NCI-H774 (cell line): ENCODE data around the gene REL.
A peak's percentile ranks its signal among the peaks of the same experiment; 100 is the strongest.
"Not testable (repeated sequence)": the region's sequence is repeated elsewhere in the genome, so short reads cannot be mapped to it uniquely, and the experiment has no call there.

Experiments
- DNase-seq: peaks from one replicate; lab custom pipeline; 2025; lab: John Stamatoyannopoulos, UW

REL gene

DNA sequence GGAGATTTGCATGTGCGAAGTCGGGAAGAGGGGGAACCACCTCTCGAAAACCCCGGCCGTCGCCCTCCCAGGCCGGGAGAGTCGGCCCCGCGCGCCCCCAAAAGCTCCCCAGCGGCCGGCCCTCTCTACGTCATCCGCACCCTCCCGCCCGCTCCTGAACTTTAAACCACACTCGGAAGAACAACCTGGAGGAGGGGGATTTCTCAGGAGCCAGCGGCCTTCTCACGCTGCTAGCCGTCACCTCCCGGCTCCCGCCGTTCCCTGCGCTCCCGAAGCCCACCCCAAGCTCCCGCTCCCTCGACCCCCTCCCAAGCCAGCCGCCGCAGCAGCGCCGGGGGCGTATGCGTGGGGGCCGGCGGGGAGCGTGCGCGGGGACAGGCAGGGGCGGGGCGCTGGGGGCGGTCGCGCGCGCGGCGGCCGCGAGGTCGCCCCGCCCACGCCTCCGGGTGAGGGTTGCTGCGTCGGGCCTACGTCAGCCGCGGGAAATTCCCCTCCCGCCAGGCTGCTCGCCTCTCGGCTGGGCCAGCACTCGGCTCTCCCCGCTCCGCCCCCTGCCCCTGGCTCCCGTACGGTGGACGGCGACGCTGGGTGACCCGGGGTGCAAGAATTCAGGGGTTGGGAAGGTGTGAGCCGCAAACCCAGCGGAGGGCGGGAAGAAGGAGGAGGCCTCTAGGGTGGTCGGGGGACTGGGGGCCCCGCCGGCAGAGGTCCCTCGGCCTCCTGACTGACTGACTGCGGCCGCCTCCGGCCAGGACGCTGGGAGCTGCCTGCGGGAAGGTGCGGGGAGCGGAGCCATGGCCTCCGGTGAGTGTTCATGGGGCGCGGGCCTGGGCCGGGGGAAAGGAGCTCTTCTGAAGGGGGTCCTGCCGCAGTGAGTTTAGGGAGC, at the start of gene REL:
TSS of gene REL (plus strand) at position 528 of the 886 bp plus-strand sequence. CDS start at position 795, 267 bp downstream.
- peak; percentile 86 for DNase-seq

DNA sequence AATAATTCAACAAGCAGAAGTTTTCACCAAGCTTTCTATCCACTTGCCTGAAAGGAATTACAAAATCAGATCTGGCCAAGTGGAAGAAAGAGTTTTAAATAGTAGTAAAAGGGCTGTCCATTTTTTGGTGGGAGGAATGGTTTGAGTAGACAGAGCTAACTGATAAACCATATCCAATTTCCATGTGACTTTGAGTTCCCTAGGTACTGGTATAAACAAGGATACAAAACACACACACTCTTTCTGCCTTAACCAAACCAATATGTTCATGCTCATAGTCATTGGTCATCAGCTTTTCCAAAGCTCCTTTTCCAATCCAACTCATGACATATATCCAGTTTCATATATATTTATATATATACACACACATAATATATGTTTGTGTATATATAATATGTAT, 49.5 kb upstream of the REL start:
- no peak for DNase-seq

DNA sequence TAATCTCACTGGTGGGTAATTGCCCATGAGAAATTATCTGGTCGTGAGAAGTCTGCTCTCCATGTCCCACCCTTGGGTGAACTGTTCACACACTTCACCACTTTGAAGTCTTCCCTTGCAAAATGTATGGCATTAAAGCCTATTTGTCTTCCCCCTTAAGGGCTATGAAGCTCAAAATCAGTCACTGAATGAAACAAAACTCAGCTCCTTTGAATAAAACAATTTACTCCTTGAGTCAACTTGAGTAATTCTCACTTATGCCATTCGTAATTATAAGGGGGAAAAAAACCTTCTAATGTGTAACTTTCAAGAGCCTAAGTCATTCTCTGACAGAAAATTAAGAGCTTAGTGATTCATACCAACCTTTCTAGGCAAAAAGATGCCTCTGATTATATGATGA, 48.8 kb upstream of the REL start:
- DNase-seq: no peak

DNA sequence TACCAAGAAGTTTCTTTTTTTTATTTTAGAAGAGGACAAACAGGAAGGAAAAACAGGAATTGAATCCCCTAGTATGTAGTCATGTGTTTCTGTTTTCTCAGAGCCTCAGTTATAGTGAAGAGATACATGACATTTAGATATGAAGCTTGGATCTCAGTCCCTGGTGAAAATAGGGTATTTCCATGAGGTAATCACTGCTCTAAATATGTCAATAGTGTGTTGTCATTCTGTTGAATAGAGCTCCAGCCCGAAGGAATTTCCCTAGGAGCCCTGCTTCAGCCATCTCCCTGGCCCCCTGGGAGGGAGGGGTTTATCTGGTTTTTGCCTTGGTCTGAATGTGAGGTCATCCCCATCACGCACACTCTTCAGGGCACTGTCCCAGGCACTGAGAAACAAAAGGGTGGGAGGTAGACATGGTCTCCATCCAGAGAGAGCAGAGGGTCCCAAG, 47.1 kb upstream of the REL start:
- no peak for DNase-seq

- no peak for DNase-seq
These were observed 44.9 kb upstream of the REL start for GRCh38 chr2:60836491-60836890.

DNA sequence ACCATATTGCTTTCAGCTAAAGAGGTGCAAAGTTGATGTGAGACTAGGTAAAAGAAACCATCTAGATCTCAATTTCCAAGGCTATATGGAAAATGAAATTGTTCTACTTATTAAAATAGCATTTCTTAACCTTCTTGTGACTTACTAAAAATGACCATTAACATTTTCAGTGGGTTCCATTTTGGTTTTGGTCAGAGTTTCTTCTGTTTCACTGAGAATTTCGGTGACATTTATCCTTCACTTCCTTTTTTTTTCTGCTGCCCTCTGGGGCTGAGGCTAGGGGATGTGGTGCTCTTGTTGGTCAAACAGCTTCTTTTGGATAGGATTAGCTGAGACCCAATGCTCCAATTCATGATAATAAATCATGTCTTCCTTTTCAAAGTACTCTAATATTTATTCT, 44.3 kb upstream of the REL start:
- DNase-seq: no peak

DNA sequence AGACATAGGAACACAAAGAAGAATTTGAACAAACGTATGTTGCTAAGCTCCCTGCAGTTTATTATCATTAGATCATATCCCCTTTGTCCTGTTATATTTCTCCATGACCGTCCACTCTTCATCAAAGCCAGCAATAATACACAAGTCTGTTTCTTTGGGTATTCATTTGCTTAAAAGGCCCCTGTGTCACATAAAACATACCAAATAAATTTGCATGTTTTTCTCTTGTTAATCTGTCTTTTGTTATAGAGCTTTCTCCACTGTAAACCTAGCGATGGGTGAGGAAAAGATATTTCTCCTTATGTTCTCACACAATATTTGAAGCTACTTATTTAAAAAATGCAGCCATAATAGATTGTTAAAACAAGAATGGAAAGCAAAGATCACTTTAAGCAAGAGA, 42.9 kb upstream of the REL start:
- no peak for DNase-seq

- no peak for DNase-seq
These were observed 42.1 kb upstream of the REL start for GRCh38 chr2:60839126-60839813.

DNA sequence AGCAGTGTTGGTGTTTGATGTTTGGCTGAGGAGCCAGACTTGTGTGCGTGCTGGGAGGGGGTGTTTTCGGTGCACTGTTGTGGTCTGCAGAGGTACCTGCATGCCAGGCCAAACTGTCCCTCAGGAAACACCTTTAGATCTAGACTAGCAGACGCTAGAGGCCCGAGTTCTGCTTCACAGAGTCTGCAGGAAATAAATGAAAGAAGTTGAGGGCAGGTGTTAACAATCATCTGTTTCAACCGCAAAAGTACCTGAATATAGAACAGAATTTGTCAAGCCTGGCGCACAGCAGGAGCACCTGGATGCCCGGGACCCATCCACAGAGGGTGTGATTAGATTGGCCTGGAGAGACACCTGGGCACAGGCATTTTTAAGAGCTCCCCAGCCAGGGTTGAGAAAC, 40.5 kb upstream of the REL start:
- DNase-seq: no peak

DNA sequence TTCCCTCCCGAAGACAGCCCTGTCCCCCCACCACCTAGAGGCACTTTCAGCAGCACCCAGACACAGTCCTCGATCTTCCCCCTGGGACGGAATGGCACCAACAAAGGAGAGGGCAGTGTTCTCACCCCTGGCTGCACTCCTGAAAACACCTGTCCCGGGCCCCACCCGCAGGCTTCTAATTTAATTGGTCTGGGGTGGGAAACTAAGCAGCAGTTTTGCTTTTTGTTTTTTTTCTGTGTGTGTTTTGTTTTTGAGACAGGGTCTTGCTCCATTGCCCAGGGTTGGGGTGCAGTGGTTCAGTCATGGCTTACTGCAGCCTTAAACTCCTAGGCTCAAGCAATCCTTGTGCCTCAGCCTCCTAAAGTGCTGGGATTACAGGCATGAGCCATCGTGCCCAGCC, 38.4 kb upstream of the REL start:
- no peak for DNase-seq

- no peak for DNase-seq
These were observed 37.3 kb upstream of the REL start for GRCh38 chr2:60844105-60844504.

- no peak for DNase-seq
These were observed 33.5 kb upstream of the REL start for GRCh38 chr2:60847854-60848253.

- no peak for DNase-seq
These were observed 32.2 kb upstream of the REL start for GRCh38 chr2:60849187-60849586.

DNA sequence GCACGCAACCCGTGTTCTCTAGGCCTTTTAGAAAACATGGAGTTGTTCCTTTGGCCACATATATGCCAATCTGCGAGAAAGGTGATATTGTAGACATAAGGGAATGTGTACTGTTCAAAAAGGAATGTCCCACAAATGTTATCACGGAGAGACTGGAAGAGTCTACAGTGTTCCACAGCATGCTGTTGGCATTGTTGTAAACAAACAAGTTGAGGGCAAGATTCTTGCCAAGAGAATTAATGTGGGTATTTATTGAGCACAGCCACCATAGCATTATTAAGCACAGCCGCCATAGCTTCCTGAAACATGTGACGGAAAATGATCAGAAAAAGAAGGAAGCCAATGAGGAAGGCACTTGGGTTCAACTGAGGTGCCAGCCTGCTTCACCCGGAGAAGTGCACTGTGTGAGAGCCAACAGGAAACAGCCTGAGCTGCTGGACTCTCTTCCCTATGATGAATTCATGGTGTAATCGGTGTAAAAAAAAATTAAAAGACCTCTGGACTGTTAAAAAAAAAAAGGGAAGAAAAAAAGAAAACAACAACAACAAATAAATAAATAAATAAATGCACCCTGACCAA, 29.0 kb upstream of the REL start:
- DNase-seq: no peak

DNA sequence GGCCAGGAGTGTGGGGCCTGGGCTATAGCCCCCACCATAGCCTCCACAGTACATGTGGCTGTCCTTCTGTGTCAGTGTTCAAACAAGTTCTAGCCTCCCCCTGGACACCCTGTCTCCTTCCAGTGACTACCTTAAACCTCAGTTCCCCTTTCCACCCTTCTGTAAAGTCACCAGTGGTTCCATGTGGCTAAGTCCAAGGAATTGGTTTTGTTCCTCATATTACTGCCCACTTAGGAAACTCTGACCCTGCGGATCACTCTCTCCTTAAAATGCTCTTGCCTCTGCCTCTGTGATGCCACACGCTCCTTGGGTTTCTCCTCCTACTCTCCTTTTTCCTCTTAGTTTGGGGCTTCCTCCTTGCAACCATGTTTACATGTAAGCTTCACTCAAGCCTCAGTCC, 27.8 kb upstream of the REL start:
- DNase-seq: no peak

DNA sequence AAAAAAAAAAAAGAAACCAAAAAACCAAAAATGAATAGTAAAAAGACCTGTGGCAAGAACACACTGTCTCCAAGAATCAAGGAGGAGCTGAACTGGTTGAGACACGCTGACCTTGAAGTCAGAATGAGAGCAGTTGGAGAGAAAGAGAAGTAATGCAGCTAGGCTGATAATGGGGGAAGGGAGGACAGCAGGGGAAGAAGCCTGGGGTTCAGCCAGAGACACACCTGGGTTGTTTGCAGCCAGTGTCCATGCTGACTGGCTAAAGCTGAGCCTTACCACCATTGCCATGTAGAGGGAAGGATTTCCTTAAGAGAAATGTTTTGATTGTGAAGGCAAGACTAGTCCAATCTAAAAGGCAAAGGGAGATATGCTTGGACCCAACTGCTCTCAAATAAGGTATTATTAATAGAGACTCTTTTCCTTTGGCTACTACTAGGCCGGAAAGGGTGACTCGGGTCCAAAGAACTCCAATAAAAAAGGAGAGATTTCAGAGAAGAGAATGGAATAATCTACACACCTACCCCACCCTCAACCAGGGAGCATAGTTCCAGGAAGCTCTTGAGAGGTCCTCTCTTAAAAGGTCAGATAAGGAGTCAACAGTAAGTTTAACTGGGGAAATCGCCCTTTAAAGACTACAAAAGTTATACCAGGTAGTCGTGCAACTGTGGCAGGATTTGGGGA, 25.2 kb upstream of the REL start:
- no peak for DNase-seq

DNA sequence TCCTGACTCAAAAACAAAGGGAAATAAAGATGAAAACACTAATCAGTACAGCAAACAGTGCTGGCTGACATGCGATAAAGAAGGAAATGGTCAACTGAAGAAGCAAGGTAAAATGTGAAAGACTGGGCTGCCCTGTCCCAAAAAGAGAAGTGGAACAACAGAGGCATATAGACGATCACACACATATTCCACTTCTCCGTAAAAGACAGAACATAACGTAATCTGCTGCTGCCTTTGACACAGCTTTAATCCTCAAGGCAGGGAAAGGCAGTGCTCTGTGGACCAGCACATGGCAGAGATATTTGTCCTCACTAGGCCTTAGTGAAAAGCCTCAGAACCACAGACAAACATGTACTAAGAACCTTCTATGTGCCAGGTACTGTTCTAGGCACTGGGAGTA, 24.3 kb upstream of the REL start:
- DNase-seq: no peak

GRCh38 chr2:60858897-60859311, 22.5 kb upstream of the REL start:
- no peak for DNase-seq

GRCh38 chr2:60861736-60862135, 19.6 kb upstream of the REL start:
- no peak for DNase-seq

GRCh38 chr2:60862642-60863041, 18.7 kb upstream of the REL start:
- DNase-seq: no peak

DNA sequence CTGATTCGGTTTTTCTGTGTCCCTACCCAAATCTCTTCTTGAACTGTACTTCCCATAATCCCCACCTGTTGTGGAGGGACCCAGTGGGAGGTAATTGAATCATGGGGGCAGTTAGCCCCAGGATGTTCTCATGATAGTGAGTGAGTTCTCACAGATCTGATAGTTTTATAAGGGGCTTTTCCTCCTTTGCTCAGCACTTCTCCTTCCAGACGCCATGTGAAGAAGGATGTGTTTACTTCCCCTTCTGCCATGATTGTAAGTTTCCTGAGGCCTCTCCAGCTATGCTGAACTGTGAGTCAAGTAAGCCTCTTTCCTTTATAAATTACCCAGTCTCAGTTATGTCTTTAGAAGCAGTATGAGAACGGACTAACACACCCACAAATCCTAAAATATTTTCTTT, 16.0 kb upstream of the REL start:
- not testable (repeated sequence) for DNase-seq

GRCh38 chr2:60867007-60867406, 14.4 kb upstream of the REL start:
- no peak for DNase-seq
